Measurements from ENCODE around the gene MAML2. TPM values are rescaled to one million over a fixed set of nuclear protein-coding genes. Genes with fewer than 3 reads are reported as not detected.
A peak's percentile ranks its signal among the peaks of the same experiment; 100 is the strongest.
"Not testable (repeated sequence)": the region's sequence is repeated elsewhere in the genome, so short reads cannot be mapped to it uniquely, and the experiment has no call there.

Gene MAML2
- total RNA-seq, 2 experiments from 2014 or later, result 23.4 to 27.2 TPM

GRCh38 chr11:96280444-96280843 lies 62.6 kb downstream of the MAML2 start:
- Mint-ChIP-seq H3K36me3 (ENCODE audit: low read depth) (peaks cover 41% of the 10 kb centered on the region), H3K27me3 (no peaks in the 10 kb centered on the region), H3K4me1 (peaks cover 61% of the 10 kb centered on the region), H3K4me3 (no peak overlapping the region), H3K27ac (peak overlapping the region; percentile 55), H3K9me3 (peaks cover 3% of the 10 kb centered on the region)
- CTCF ChIA-PET, result interaction anchor here (0.5 to 1.2 kb wide), 4 partner anchors 11 to 384 kb away, joined by 3 to 4 read pairs (median 3); partner anchors contain the start of gene MAML2
- no peak for DNase-seq
- POLR2A ChIA-PET, result no interaction called here

DNA sequence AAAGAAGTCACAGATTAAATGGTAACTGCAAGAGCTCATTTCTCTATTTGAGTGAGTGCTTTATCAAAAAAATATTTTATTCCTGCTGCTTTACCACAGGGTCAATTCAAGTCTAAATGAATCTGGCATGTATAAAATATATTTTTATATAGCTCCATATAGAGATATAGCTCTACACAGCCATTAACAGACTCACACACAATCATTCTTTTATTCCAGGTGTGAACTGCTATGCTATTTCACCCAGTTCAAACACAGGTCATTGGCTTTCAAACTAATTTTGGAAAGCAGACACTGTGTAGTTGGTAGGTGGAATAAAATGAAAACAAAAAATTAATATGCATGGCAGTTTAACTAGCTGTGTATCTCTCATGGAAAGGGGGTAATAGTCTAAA lies 63.1 kb downstream of the MAML2 start:
- no peak for DNase-seq
- ChIA-PET POLR2A (no interaction called here), CTCF (interaction anchor here (0.6 to 2.6 kb wide), 7 partner anchors 9 to 63 kb away, joined by 3 to 12 read pairs (median 5); partner anchors contain the start of gene MAML2)
- Mint-ChIP-seq H3K27ac (no peak overlapping the region), H3K9me3 (no peaks in the 10 kb centered on the region), H3K4me3 (no peak overlapping the region), H3K36me3 (ENCODE audit: low read depth) (peaks cover 36% of the 10 kb centered on the region), H3K27me3 (no peaks in the 10 kb centered on the region), H3K4me1 (peaks cover 55% of the 10 kb centered on the region)

GRCh38 chr11:96279018-96279895 lies 63.7 kb downstream of the MAML2 start:
- ChIA-PET POLR2A (no interaction called here), CTCF (interaction anchor here (0.6 to 2.6 kb wide), 7 partner anchors 9 to 64 kb away, joined by 3 to 12 read pairs (median 5); partner anchors contain the start of gene MAML2)
- H3K4me3 Mint-ChIP-seq, result no peak overlapping the region
- H3K27ac Mint-ChIP-seq, result no peak overlapping the region
- no peaks in the 10 kb centered on the region for H3K9me3 Mint-ChIP-seq
- DNase-seq, result no peak
- peaks cover 50% of the 10 kb centered on the region for H3K4me1 Mint-ChIP-seq
- peaks cover 34% of the 10 kb centered on the region for H3K36me3 Mint-ChIP-seq (ENCODE audit: low read depth)
- H3K27me3 Mint-ChIP-seq, result no peaks in the 10 kb centered on the region

GRCh38 chr11:96278039-96278897 lies 64.7 kb downstream of the MAML2 start:
- peaks cover 38% of the 10 kb centered on the region for H3K36me3 Mint-ChIP-seq (ENCODE audit: low read depth)
- no peak for DNase-seq
- no peaks in the 10 kb centered on the region for H3K27me3 Mint-ChIP-seq
- H3K27ac Mint-ChIP-seq, result peak overlapping the region; percentile 4
- peaks cover 45% of the 10 kb centered on the region for H3K4me1 Mint-ChIP-seq
- CTCF ChIA-PET, result interaction anchor here (1.1 to 2.6 kb wide), 5 partner anchors 10 to 65 kb away, joined by 4 to 12 read pairs (median 5); partner anchors contain the start of gene MAML2
- POLR2A ChIA-PET, result no interaction called here
- no peak overlapping the region for H3K4me3 Mint-ChIP-seq
- H3K9me3 Mint-ChIP-seq, result no peaks in the 10 kb centered on the region

DNA sequence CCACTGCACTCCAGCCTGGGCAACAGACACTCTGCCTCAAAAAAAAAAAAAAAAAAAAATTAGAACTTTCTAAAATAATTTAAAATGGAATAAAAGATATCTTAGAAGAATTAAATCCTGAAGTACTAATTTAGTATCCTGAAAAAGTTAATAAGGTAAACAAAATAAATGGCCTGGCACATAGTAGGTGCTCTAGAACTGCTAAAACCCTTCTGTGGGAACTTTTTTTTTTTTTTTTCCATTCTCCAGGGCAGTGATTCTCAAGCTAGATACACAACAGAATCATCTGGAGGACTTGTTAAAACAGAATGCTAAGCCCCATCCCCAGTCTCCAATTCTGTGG lies 65.3 kb downstream of the MAML2 start:
- ChIA-PET POLR2A (no interaction called here), CTCF (interaction anchor here (1.2 to 2.6 kb wide), 2 partner anchors 13 to 65 kb away, joined by 4 to 12 read pairs; partner anchors contain the start of gene MAML2)
- Mint-ChIP-seq H3K27ac (no peak overlapping the region), H3K4me3 (no peak overlapping the region), H3K4me1 (peaks cover 47% of the 10 kb centered on the region), H3K36me3 (ENCODE audit: low read depth) (peaks cover 39% of the 10 kb centered on the region), H3K9me3 (peaks cover 2% of the 10 kb centered on the region), H3K27me3 (no peaks in the 10 kb centered on the region)
- DNase-seq, result no peak

- peaks cover 49% of the 10 kb centered on the region for H3K4me1 Mint-ChIP-seq
- H3K27ac Mint-ChIP-seq, result no peak overlapping the region
- DNase-seq, result no peak
- peaks cover 7% of the 10 kb centered on the region for H3K9me3 Mint-ChIP-seq
- no peaks in the 10 kb centered on the region for H3K27me3 Mint-ChIP-seq
- ChIA-PET CTCF (interaction anchor here (0.6 to 1.4 kb wide), 3 partner anchors 10 to 250 kb away, joined by 3 to 6 read pairs (median 4); partner anchors contain the start of gene MAML2), POLR2A (no interaction called here)
- H3K36me3 Mint-ChIP-seq (ENCODE audit: low read depth), result peaks cover 44% of the 10 kb centered on the region
- H3K4me3 Mint-ChIP-seq, result no peak overlapping the region
Observed at GRCh38 chr11:96276836-96277235, 66.2 kb downstream of the MAML2 start.

GRCh38 chr11:96275801-96276594 lies 67.0 kb downstream of the MAML2 start:
- DNase-seq, result no peak
- CTCF ChIA-PET, result interaction anchor here (0.6 to 1.4 kb wide), 4 partner anchors 11 to 249 kb away, joined by 3 to 6 read pairs (median 3); partner anchors contain the start of gene MAML2

GRCh38 chr11:96273507-96273906 lies 69.5 kb downstream of the MAML2 start:
- POLR2A ChIA-PET, result no interaction called here
- Mint-ChIP-seq H3K4me3 (no peak overlapping the region), H3K9me3 (peaks cover 26% of the 10 kb centered on the region), H3K27me3 (no peaks in the 10 kb centered on the region), H3K36me3 (ENCODE audit: low read depth) (peaks cover 56% of the 10 kb centered on the region), H3K27ac (no peak overlapping the region), H3K4me1 (peaks cover 42% of the 10 kb centered on the region)
- CTCF ChIA-PET, result interaction anchor here (0.6 kb wide), 1 partner anchor 52 kb away, joined by 3 read pairs; no protein-coding TSS in a partner anchor
- no peak for DNase-seq

More at GRCh38 chr11:96275801-96276594, 67.0 kb downstream of the MAML2 start:
- Mint-ChIP-seq H3K4me3 (no peak overlapping the region), H3K27ac (no peak overlapping the region), H3K9me3 (peaks cover 14% of the 10 kb centered on the region), H3K36me3 (ENCODE audit: low read depth) (peaks cover 44% of the 10 kb centered on the region), H3K27me3 (no peaks in the 10 kb centered on the region), H3K4me1 (peaks cover 50% of the 10 kb centered on the region)
- POLR2A ChIA-PET, result no interaction called here

DNA sequence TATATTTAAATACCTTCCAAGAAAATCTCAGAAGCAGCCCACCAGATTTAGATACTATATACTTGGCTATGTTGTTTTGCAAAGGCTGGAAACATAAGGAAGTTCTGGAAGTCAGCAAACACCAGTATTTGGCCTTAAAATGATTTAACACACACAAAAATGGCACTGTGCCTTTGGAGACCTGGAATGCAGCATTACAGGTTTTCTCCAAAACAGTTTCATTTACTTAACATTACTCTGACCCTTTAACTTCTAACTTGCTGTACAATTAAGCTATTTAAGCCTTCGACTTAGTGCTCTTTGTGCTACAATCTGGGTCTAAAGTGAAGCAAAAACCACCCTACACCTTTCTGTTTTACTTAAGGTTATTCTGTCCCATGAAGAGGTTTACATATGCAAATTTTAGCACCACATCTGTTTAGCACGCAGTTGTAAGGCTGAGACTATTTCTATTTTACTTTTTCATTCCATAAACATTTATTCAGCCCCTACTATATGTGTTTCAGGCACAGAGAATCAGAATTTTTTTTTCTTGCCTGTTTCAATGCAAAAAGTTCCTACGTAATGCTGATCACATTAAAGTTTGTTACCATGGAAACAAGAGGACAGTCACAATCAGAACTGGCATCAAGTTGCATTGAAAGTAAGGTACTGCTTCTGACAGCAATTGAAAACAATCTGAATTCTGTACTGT lies 70.3 kb downstream of the MAML2 start:
- Mint-ChIP-seq H3K4me1 (peaks cover 42% of the 10 kb centered on the region), H3K27me3 (no peaks in the 10 kb centered on the region), H3K4me3 (no peak overlapping the region), H3K27ac (no peak overlapping the region), H3K9me3 (peaks cover 28% of the 10 kb centered on the region), H3K36me3 (ENCODE audit: low read depth) (peaks cover 55% of the 10 kb centered on the region)
- ChIA-PET CTCF (interaction anchor here (0.6 kb wide), 1 partner anchor 51 kb away, joined by 3 read pairs; no protein-coding TSS in a partner anchor), POLR2A (no interaction called here)
- DNase-seq, result no peak

- no peak overlapping the region for H3K27ac Mint-ChIP-seq
Observed at GRCh38 chr11:96271777-96272176, 71.2 kb downstream of the MAML2 start.

DNA sequence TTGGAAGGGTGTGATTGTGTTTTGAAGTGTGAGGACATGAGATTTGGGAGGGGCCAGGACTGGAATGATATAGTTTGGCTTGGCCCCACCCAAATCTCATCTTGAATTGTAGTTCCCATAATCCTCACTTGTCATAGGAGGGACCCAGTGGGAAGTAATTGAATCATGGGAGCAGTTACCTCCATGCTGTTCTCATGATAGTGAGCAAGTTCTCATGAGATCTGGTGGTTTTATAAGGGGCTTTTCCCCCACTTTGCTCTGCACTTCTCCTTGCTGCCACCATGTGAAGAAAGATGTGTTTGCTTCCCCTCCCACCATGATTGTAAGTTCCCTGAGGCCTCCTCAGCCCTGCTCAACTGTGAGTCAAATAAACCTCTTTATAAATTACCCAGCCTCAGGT lies 71.6 kb downstream of the MAML2 start:
- POLR2A ChIA-PET, result not testable (repeated sequence)

More at GRCh38 chr11:96271777-96272176, 71.2 kb downstream of the MAML2 start:
- POLR2A ChIA-PET, result no interaction called here
- DNase-seq, result no peak
- Mint-ChIP-seq H3K4me3 (no peak overlapping the region), H3K4me1 (peaks cover 49% of the 10 kb centered on the region), H3K27me3 (no peaks in the 10 kb centered on the region), H3K9me3 (peaks cover 28% of the 10 kb centered on the region), H3K36me3 (ENCODE audit: low read depth) (peaks cover 54% of the 10 kb centered on the region)
- CTCF ChIA-PET, result no interaction called here

More for the DNA sequence above, 71.6 kb downstream of the MAML2 start:
- H3K27ac Mint-ChIP-seq, DNase-seq, H3K4me3 Mint-ChIP-seq, CTCF ChIA-PET, H3K27me3 Mint-ChIP-seq: not testable (repeated sequence)
- H3K4me1 Mint-ChIP-seq, result peaks cover 51% of the 10 kb centered on the region
- H3K36me3 Mint-ChIP-seq (ENCODE audit: low read depth), result peaks cover 51% of the 10 kb centered on the region
- H3K9me3 Mint-ChIP-seq, result peaks cover 28% of the 10 kb centered on the region

Measured in activated CD4-positive, alpha-beta T cell treated with anti-CD3 and anti-CD28 coated beads, Interleukin-2, amount 10 ng/mL, durations not matched to agents 7 days and 5 days (primary cell).